Measurements from ENCODE around the gene MED9.

MED9 gene

DNA sequence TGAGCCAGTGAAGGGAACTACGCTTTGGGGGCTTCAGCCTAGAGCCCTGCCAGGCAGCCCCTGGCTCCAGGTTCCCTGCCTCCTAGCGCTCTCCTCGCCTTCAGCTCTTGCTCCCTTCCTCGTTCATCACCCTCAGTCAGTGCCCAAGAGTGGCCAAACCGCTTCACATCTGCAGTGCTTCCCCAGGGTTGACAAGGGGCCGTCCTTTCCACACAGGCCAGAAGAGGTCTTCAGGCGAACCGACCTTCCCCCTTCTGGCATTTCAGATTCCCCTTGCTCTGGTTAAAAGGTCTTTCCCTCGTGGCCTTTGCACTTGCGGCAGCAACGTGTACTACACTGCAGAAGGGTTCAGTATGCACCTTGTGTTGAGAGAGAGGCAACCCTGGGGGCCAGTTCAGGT lies 15.3 kb downstream of the MED9 start:
- H3K27ac ChIP-seq: peak overlapping the region; percentile 28; the same call in 1 of the 2 replicates
- TF ChIP-seq, protein P1, sequence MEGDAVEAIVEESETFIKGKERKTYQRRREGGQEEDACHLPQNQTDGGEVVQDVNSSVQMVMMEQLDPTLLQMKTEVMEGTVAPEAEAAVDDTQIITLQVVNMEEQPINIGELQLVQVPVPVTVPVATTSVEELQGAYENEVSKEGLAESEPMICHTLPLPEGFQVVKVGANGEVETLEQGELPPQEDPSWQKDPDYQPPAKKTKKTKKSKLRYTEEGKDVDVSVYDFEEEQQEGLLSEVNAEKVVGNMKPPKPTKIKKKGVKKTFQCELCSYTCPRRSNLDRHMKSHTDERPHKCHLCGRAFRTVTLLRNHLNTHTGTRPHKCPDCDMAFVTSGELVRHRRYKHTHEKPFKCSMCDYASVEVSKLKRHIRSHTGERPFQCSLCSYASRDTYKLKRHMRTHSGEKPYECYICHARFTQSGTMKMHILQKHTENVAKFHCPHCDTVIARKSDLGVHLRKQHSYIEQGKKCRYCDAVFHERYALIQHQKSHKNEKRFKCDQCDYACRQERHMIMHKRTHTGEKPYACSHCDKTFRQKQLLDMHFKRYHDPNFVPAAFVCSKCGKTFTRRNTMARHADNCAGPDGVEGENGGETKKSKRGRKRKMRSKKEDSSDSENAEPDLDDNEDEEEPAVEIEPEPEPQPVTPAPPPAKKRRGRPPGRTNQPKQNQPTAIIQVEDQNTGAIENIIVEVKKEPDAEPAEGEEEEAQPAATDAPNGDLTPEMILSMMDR (conservative IDR thresholded peaks at IDR 0.05): no peak

DNA sequence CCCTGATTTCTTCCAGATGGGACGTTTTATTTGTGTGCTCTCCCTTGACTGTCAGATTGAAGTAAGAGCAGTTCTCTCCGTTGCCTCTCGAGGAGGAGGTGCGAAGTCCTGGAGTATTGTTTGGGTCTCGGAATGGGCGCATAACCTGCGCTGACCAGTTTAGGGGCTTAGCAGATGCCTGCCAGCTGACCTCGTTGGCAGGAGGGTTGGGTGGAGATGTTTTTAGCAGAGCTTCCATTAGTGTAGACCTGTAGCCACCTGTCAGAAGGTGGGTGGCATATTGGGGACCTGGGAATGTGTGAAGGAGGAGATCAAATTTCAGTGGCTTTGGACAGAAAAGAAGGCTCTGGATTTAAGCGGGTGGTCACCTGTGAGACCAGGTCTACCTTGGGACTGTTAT lies 15.8 kb downstream of the MED9 start:
- peak overlapping the region; percentile 28; the same call in 1 of the 2 replicates for H3K27ac ChIP-seq

DNA sequence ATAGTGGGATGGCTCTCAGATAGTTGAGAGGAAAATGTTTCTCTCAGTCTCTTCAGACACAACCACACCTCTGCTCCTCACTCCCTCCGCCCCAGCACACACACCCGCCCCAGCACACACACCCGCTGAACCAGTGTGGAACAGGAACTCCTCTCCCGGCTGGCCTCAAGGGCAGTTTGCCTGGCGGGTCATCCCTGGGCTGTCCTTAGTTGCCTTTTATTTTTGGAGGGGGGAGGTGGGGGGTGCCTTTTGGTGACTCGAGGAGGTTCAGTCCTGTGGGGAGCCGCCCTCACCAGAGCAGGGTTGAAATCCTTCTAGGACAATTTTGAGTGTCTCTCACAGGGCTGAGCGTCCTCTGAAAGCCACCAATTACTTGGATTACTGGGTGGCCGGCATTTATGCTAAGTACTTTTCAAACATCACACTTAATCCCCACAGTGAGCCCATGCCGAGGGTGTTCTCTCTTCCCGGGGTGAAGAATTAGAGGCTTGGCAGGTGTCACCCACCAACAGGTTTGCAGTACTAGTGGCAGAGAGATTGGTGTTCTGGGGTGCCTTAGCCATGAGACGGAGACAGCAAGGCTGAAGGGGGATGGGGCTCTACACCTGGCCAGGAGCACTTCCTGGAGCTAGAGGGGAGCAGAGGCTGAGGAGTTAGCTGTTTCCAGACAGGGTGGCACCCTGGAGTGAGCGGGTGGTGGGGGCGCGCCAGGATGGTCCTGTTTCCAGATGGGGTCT lies 16.6 kb downstream of the MED9 start:
- peak overlapping the region; percentile 69; the same call in 1 of the 2 replicates for H3K27ac ChIP-seq
- TF ChIP-seq, protein P1 (conservative IDR thresholded peaks at IDR 0.05): no peak

More for the DNA sequence above, 15.8 kb downstream of the MED9 start:
- TF ChIP-seq, protein P1 (conservative IDR thresholded peaks at IDR 0.05): no peak

DNA sequence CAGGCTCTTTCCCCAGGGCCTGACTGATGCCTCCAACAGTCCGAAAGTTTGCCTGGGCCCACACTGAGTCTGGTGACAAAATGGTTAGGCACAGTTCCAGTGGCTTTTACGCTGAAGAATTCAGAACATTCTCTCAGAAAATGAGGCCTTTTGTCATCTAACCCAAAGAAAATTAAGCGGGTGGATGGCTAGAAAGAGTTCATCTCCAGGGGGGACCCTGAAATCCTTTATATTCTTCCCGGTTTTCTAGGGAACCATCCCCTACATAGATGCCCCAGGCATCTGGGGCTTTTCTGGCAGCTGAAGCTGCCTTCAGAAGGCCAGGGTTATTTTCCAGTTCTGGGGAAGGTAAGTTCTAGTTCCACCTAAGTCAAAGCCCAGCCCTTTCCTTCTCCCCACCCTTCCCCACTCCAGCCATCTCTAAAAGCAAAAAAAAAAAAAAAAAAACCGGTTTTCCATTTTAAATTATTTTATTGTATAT lies 17.2 kb downstream of the MED9 start:
- H3K27ac ChIP-seq: peak overlapping the region; percentile 69
- TF ChIP-seq, protein P1 (conservative IDR thresholded peaks at IDR 0.05): no peak

DNA sequence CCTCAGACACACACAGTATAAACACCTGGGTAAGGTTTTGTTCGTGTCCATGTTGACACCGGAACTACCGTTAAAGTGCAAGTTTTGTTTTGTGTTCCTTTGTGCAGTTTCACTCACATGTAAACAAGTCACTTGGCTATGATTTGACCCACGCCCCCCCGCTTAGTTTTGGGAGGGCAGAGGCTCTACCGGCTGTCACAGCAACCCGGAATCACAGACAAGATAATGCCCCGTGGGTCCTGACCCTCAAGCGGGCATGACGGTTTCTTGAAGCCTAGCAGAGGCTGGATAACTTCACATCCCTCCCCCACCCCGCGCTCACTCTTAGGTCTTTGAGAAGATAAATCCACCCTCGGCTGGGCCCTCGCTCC lies 17.7 kb downstream of the MED9 start:
- TF ChIP-seq, protein P1 (conservative IDR thresholded peaks at IDR 0.05): no peak
- H3K27ac ChIP-seq: peak overlapping the region; percentile 69

DNA sequence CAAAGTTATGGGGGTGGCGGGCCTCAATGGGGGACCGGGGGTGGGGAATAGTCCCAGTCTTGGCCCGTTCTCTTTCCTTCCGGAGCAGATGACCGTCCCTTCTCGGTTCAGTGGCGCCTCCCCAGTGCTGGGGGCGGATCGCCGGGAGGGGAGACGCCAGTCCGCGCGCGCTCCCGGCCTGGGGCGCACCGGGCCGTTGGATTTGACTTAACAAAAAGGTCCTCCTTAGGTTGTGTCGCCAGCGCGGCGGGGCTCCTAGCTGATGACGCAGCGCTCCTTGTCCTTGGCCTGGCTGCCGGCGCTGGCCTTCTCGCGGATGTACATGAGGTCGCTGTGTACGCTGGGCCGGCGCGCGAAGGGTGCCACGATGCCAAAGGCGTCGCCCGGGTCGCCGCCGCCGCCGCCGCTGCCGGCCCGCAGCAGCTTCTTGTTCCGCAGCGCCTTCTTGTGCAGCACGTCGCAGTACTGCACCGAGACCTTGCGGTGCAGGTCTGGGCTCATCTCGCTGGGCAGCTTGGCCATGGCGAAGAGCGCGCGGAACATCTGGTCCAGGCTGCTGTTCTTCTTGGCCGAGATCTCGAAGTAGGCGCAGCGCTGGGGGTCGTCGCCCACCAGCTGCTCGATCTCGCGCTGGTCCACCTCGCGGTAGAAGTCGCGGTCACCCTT lies 18.2 kb downstream of the MED9 start:
- H3K27ac ChIP-seq: peak overlapping the region; percentile 69

More for the DNA sequence above, 18.2 kb downstream of the MED9 start:
- TF ChIP-seq, protein P1 (conservative IDR thresholded peaks at IDR 0.05): 0 out of 2 replicates have a peak, but pooled peaks have one; percentile 12

Measured in VCaP (cell line).